ENCODE results near the gene SLC17A7.

Gene SLC17A7

DNA sequence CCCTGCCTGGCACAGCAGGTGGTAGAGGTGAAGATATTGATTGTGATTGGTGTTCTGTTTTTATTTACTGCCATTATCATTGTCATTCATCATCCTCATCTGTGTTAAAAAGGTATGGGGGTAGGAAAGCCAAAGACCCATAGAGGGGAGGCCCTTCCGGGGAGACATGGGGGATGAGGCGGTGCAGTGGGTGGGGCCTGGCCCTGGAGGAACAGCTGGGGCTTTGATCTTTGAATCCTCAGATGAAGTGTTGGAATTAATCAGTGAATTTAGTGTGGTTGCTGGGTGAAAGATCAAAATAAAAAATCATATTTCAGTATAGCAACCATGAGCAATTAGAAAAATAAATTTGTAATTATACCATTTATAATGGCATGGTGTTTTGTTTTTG lies 25.5 kb downstream of the SLC17A7 start:
- H3K4me3 ChIP-seq (replicated peaks in 1 of 2; ENCODE audit: low read depth in 2 of 2, low read length in 2 of 2) = no peak overlapping the region
- TF ChIP-seq, protein P1, sequence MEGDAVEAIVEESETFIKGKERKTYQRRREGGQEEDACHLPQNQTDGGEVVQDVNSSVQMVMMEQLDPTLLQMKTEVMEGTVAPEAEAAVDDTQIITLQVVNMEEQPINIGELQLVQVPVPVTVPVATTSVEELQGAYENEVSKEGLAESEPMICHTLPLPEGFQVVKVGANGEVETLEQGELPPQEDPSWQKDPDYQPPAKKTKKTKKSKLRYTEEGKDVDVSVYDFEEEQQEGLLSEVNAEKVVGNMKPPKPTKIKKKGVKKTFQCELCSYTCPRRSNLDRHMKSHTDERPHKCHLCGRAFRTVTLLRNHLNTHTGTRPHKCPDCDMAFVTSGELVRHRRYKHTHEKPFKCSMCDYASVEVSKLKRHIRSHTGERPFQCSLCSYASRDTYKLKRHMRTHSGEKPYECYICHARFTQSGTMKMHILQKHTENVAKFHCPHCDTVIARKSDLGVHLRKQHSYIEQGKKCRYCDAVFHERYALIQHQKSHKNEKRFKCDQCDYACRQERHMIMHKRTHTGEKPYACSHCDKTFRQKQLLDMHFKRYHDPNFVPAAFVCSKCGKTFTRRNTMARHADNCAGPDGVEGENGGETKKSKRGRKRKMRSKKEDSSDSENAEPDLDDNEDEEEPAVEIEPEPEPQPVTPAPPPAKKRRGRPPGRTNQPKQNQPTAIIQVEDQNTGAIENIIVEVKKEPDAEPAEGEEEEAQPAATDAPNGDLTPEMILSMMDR (IDR thresholded peaks at IDR 0.05; ENCODE audit: low read depth, low read length) = no peak
- DNase-seq (ENCODE audit: low read depth in 2 of 2) = no peak

DNA sequence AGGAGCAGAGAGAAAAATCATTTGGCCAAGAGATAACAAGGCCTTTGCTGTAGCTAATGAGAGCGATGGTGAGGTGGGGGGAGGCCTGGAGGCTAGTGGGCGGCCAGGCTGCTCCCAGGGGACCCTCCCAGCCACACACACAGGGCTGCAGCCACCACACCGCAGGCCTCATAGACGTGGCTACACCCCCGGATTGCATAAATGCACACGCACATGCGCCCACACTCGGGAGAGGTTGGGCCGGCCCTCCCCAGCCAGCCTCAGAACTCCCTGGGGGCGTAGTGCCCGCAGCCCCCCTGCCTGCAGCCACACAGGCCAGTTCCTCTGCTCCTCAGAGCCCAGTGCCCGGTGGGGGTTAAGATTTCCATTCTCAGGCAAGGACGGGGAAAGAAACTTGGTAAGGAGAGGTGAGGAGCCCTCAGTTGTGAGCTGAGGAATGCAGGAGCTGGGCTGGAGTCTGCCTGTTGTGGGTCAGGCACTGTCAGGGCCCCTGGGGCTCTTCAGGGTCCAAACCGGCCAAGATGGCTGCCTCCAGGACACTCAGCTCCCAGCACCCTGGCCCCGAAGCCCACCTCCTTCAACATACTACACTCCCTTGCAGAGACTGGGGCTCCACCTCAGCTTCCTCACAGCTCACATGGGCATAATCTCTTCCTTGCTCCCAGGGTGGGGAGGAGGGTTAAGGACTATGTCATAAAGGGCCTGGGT lies 26.1 kb downstream of the SLC17A7 start:
- TF ChIP-seq, protein P1 (IDR thresholded peaks at IDR 0.05; ENCODE audit: low read depth, low read length) = no peak
- no peak overlapping the region for H3K4me3 ChIP-seq (replicated peaks in 1 of 2; ENCODE audit: low read depth in 2 of 2, low read length in 2 of 2)
- peak; percentile 28 to 75 for DNase-seq (ENCODE audit: low read depth in 2 of 2)

DNA sequence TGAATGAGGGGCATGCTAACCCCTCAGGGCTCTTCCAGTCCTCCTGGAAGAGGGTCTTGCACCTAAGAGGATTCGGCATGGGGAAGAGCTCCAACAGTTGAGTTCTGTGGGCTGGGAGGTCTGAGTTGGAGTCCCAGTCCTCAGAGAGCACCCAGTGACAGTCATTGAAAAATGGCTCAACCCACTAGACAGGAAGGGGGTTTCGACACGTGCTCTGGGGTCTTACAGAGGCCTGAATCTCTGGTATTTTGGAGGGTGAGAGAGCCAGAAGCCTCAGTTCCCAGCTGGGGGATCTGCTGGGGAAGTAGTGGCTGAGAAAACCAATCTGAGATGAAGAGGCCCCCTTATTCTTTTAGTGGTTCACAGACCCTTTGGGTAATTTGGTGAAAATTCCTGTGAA lies 27.1 kb downstream of the SLC17A7 start:
- H3K4me3 ChIP-seq (replicated peaks in 1 of 2; ENCODE audit: low read depth in 2 of 2, low read length in 2 of 2) = no peak overlapping the region
- DNase-seq (ENCODE audit: low read depth in 2 of 2) = no peak
- TF ChIP-seq, protein P1 (IDR thresholded peaks at IDR 0.05; ENCODE audit: low read depth, low read length) = no peak

DNA sequence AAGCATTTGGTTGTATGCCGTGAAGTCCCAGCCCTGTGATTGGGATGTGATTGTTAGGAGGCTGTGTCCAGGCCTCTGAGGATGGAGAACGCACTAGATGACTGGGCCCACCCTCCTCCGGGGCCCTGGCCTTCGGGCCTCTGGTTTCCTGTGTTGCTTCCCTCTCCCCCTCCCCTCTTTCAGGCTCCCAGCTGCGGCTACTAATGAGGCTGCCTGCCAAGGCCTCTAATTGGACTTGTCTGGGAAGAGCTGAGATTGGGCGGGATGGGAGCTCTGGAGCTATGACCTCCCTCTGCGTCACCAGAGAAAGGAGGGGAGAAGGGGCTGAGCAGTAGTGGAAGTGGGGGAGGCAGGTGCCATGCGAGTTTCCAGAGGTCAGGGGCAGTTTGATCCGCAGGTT lies 28.0 kb downstream of the SLC17A7 start:
- TF ChIP-seq, protein P1 (IDR thresholded peaks at IDR 0.05; ENCODE audit: low read depth, low read length) = no peak
- DNase-seq (ENCODE audit: low read depth in 2 of 2) = peak in 1 of 2 donors; percentile 16
- no peak overlapping the region for H3K4me3 ChIP-seq (replicated peaks in 1 of 2; ENCODE audit: low read depth in 2 of 2, low read length in 2 of 2)

DNA sequence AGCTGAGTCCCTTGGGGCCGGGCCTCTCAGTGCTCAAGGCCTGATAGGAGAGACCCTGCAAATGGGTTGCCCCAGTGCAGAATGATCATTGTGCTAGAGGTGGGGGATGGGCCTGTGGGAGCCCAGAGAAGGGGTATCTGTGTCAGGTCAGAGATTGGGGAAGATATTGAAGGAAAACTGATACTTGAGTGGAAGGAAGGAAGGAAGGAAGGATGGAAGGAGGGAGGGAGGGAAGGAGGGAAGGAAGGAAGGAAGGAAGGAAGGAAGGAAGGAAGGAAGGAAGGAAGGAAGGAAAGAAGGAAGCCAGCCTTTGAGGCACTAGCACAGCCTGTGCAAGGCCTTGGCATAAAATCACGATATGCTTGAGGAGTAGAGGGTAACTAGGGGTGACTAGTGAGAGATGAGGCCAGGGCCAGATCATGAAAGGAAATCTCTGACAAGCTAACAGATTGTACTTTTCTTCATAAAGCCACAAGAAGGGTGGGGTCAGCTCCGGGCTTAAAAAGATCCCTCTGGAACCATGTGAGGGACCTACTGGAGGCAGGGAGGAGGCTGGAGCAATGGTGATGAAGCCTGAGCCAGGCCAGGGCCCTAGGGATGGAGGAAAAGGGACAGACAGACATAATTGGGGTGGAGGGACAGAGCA lies 29.5 kb downstream of the SLC17A7 start:
- H3K4me3 ChIP-seq (replicated peaks in 1 of 2; ENCODE audit: low read depth in 2 of 2, low read length in 2 of 2) = no peak overlapping the region
- TF ChIP-seq, protein P1 (IDR thresholded peaks at IDR 0.05; ENCODE audit: low read depth, low read length) = no peak
- no peak for DNase-seq (ENCODE audit: low read depth in 2 of 2)

DNA sequence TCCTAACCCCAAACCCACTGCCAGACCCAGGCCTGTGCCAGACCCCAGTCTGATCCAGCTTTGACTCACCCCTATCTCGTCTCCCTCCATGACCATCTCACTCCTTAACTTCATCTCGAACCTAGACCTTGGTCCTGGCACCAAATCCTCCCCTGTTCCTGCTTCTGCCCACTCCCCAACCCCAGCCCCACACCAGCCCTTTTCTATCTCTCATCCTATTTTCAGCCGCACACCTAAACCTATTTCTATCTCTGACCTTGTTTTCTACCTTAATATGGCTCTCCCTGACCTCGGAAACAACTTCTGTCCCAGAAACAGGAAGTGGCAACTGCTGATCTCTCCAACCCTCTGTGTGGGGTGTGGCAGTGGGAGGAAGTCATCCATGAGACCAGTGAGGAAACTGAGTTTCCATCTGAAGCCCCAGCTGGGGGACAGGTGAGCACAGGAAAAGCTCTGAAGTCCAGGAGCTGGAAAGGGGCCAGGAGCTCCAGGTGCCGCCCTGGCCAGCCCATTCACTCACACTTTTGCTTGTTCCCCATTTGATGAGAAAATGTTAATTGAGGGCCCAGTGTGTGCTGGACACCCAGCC lies 31.8 kb downstream of the SLC17A7 start:
- TF ChIP-seq, protein P1 (IDR thresholded peaks at IDR 0.05; ENCODE audit: low read depth, low read length) = no peak
- H3K4me3 ChIP-seq (replicated peaks in 1 of 2; ENCODE audit: low read depth in 2 of 2, low read length in 2 of 2) = no peak overlapping the region
- DNase-seq (ENCODE audit: low read depth in 2 of 2) = no peak
